HEK293 (cell line): Measurements from ENCODE around the gene OR2T4.

Experiments used
- CTCF ChIP-seq: fragments of 450-650 bp; formaldehyde crosslinking; IDR thresholded peaks from 2 replicates; pipeline ENCODE4 v1.5.1; 2016; ENCODE audit warnings: missing biosample characterization, missing genetic modification characterization
- ZBTB1 ChIP-seq: fragments of 450-650 bp; formaldehyde crosslinking; IDR thresholded peaks from 2 replicates; pipeline ENCODE4 v1.5.1; 2016; ENCODE audit warnings: missing biosample characterization, missing genetic modification characterization
- ZNF10 ChIP-seq: fragments of 450-650 bp; formaldehyde crosslinking; IDR thresholded peaks from 2 replicates; pipeline ENCODE4 v1.5.1; 2017; ENCODE audit warnings: missing biosample characterization, missing genetic modification characterization
- ZNF138 ChIP-seq: fragments of 450-650 bp; formaldehyde crosslinking; IDR thresholded peaks from 2 replicates; pipeline ENCODE4 v1.5.1; 2016; ENCODE audit warnings: missing biosample characterization, missing genetic modification characterization, borderline replicate concordance
- ZNF16 ChIP-seq: fragments of 450-650 bp; formaldehyde crosslinking; IDR thresholded peaks from 2 replicates; pipeline ENCODE4 v1.5.1; 2016; ENCODE audit warnings: low read depth, missing biosample characterization, missing genetic modification characterization
- ZNF184 ChIP-seq: fragments of 450-650 bp; IDR thresholded peaks from 2 replicates; pipeline ENCODE4 v1.5.1; 2018; ENCODE audit warnings: missing biosample characterization, mild to moderate bottlenecking, missing genetic modification characterization
- ZNF354C ChIP-seq: fragments of 450-650 bp; formaldehyde crosslinking; IDR thresholded peaks from 2 replicates; pipeline ENCODE4 v1.5.1; 2016; ENCODE audit warnings: missing biosample characterization, missing genetic modification characterization, low read depth, borderline replicate concordance
- ZNF433 ChIP-seq: fragments of 450-650 bp; formaldehyde crosslinking; IDR thresholded peaks from 2 replicates; pipeline ENCODE4 v1.5.1; 2016; ENCODE audit warnings: missing biosample characterization, missing genetic modification characterization, low read depth
- ZSCAN5A ChIP-seq: fragments of 450-650 bp; formaldehyde crosslinking; IDR thresholded peaks from 2 replicates; pipeline ENCODE4 v1.5.1; 2016; ENCODE audit warnings: missing biosample characterization, missing genetic modification characterization
- TF ChIP-seq, protein P1 (sequence below): fragments of 450-650 bp; formaldehyde crosslinking; IDR thresholded peaks from 2 replicates; pipeline ENCODE4 v1.5.1; 2016; ENCODE audit warnings: missing biosample characterization, missing genetic modification characterization, low read depth
- TF ChIP-seq, protein P2 (sequence below): fragments of 450-650 bp; IDR thresholded peaks from 2 replicates; pipeline ENCODE4 v1.5.1; 2018; ENCODE audit warnings: missing biosample characterization, mild to moderate bottlenecking, missing genetic modification characterization

- no peak for TF ChIP-seq ZNF16
- TF ChIP-seq, protein P1, sequence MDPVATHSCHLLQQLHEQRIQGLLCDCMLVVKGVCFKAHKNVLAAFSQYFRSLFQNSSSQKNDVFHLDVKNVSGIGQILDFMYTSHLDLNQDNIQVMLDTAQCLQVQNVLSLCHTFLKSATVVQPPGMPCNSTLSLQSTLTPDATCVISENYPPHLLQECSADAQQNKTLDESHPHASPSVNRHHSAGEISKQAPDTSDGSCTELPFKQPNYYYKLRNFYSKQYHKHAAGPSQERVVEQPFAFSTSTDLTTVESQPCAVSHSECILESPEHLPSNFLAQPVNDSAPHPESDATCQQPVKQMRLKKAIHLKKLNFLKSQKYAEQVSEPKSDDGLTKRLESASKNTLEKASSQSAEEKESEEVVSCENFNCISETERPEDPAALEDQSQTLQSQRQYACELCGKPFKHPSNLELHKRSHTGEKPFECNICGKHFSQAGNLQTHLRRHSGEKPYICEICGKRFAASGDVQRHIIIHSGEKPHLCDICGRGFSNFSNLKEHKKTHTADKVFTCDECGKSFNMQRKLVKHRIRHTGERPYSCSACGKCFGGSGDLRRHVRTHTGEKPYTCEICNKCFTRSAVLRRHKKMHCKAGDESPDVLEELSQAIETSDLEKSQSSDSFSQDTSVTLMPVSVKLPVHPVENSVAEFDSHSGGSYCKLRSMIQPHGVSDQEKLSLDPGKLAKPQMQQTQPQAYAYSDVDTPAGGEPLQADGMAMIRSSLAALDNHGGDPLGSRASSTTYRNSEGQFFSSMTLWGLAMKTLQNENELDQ (tag by site-specific recombination) = no peak
- TF ChIP-seq, protein P2, sequence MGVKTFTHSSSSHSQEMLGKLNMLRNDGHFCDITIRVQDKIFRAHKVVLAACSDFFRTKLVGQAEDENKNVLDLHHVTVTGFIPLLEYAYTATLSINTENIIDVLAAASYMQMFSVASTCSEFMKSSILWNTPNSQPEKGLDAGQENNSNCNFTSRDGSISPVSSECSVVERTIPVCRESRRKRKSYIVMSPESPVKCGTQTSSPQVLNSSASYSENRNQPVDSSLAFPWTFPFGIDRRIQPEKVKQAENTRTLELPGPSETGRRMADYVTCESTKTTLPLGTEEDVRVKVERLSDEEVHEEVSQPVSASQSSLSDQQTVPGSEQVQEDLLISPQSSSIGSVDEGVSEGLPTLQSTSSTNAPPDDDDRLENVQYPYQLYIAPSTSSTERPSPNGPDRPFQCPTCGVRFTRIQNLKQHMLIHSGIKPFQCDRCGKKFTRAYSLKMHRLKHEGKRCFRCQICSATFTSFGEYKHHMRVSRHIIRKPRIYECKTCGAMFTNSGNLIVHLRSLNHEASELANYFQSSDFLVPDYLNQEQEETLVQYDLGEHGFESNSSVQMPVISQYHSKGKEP (tag by site-specific recombination) = no peak
- TF ChIP-seq ZSCAN5A (tag by site-specific recombination) = no peak
- no peak for TF ChIP-seq CTCF (tag by site-specific recombination)
- TF ChIP-seq ZBTB1 (tag by site-specific recombination) = no peak
- no peak for TF ChIP-seq ZNF138
- TF ChIP-seq ZNF354C = no peak
- TF ChIP-seq ZNF433 = no peak
- no peak for TF ChIP-seq ZNF10
- no peak for TF ChIP-seq ZNF184 (tag by site-specific recombination)
Observed at GRCh38 chr1:248324468-248324867, 37.0 kb upstream of the OR2T4 start, which contains the start of gene OR2M7.
